GM19438 (cell line): Measurements from ENCODE around the gene RAD51B.
"Not testable (repeated sequence)": the region's sequence is repeated elsewhere in the genome, so short reads cannot be mapped to it uniquely, and the experiment has no call there.

Experiments used
- ATAC-seq: cut with Tn5 transposase; IDR thresholded peaks from one replicate; pipeline ENCODE4 v1.9.1; 2021; ENCODE audit warnings: low read depth; ENCODE audit not compliant: unreplicated experiment

Gene RAD51B

GRCh38 chr14:68015356-68016254, 196.0 kb downstream of the RAD51B start:
- ATAC-seq, result no peak

GRCh38 chr14:68016255-68016914, 196.8 kb downstream of the RAD51B start:
- ATAC-seq, result no peak

GRCh38 chr14:68018598-68018997, 199.0 kb downstream of the RAD51B start:
- ATAC-seq, result no peak

- ATAC-seq, result no peak
Observed at GRCh38 chr14:68020493-68020892, 200.9 kb downstream of the RAD51B start.

DNA sequence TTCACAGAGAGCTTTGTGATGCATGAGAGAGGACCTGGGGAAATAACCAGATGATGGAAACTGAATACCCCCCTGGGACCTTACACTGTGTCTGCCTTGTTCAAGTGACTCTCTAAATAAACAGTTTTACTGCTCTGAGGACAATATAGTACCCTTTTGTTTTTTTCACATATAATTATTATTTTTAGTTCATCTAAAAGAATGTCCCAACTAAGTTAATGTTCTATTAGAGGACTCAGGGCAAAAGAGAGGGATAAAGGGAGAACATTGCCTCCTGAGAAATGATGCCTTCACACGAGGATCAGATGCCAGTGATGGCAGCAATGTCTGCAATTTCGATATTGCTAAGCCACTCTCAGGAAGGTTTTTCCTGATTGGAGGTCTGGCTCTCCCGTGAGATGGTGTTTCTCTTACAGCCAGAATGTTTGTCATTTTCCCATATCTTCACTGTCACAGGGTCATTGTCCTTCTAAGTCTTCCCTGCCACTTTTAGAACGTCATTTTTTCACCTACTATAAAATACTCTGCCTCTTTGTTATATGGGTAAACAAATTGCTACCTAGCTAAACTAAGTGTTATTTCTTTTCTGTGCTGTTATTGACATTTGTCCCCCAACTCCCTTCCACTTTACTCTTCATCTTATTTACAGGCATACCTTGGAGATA, 201.6 kb downstream of the RAD51B start:
- no peak for ATAC-seq

DNA sequence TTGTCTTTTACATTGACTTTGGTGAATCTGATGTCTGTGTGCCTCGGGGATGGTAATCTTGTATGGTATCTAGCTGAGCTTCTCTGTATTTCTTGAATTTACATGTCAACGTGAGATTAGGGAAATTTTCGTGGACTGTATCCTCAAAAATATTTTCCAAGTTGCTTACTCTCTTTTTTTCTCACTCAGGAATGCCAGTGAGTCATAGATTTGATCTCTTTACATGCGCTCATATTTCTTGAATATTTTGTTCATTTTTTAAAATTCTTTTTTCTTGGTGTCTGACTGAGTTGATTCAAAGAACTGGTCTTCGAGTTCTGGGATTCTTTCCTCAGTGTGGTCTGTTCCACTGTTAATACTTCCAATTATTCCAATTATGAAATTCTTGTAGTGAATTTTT, 207.7 kb downstream of the RAD51B start:
- ATAC-seq, result no peak

- no peak for ATAC-seq
Observed at GRCh38 chr14:68028075-68028474, 208.5 kb downstream of the RAD51B start.

GRCh38 chr14:68031011-68031410, 211.4 kb downstream of the RAD51B start:
- not testable (repeated sequence) for ATAC-seq

- no peak for ATAC-seq
Observed at GRCh38 chr14:68032154-68032553, 212.6 kb downstream of the RAD51B start.

DNA sequence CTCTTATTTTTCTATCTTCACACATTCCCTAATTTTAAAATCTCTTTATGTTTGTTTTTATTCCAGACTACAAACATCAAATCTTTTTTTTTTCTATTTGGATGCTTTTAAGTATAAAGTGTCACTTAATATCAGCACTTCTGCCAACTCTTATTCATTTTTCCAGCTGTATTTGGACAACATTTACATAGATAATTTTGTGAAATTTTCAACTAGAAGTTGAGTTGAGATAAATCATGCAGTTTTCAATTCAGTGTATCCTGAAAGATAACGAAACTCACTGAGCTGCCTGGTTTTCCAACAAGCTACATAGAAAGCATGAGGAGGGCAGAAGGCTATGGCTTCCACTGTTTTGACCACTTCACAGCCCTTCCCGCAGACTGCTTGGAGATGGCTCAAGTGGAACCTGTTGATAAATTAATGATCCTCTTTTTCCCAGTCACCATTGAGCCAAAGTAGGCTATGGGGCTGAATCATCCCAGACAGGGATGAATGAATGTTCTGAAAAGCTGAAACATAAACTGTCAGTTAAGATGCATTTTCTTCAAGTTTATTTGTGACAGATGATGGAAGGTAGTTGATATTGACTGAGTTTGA, 213.9 kb downstream of the RAD51B start:
- ATAC-seq, result no peak

DNA sequence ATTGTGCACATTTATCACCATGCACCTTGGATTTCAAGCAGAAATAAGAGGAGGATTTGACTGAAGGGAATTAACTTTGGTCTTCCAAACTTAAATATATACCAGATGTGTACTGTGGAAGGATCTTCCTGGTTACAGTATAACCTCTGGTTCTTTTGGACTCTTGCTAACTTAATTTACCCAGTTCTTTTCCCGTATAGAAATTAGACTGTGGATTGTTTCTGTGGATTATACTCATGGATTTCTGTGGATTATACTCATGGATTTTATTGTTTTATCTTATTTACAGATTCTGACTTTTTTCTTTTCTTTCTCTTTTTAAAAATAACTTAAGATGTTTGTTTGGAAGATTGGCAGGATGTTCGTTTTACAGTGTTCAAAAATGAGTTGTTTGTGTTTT, 215.3 kb downstream of the RAD51B start:
- no peak for ATAC-seq

DNA sequence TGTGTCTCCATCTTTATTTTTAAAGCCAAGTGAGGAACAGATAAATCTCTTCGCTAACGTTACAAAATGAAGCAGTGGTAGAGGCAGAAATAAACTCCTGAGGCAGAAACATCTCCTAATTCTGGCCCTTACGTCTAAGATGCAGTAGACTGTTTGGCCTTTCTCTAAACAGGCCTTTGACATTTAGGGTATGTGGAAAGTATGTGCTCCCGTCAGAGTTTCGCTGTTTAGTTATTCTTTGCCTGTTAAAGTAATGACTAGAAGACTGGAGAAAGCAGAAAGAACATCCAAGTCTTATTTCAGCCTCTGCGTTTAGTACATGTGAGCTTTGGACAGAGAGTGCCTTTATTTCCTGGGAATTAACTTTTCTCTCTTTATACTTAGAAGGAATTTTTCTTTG, 216.6 kb downstream of the RAD51B start:
- no peak for ATAC-seq

GRCh38 chr14:68039593-68039992, 220.0 kb downstream of the RAD51B start:
- ATAC-seq, result no peak

GRCh38 chr14:68040633-68041369, 221.2 kb downstream of the RAD51B start:
- ATAC-seq, result no peak

- no peak for ATAC-seq
Observed at GRCh38 chr14:68041876-68042354, 222.3 kb downstream of the RAD51B start.

- ATAC-seq, result no peak
Observed at GRCh38 chr14:68042586-68043210, 223.1 kb downstream of the RAD51B start.

GRCh38 chr14:68043752-68044151, 224.2 kb downstream of the RAD51B start:
- no peak for ATAC-seq

DNA sequence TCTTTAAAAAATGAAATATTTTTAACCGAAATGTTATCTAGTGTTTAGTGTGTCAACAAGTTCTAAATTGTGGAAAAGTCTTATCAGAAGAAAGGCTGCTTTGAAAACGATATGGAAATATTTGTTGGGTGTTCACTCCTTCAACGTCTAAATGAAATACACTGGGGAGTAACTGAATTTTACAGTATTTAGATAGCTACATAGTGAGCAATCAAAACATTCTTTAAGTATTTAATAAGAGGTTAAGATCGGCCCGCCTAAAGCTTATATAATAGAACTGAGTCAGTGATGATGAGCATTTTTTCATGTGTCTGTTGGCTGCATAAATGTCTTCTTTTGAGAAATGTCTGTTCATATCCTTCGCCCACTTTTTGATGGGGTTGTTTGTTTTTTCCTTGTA, 228.3 kb downstream of the RAD51B start:
- ATAC-seq, result no peak

DNA sequence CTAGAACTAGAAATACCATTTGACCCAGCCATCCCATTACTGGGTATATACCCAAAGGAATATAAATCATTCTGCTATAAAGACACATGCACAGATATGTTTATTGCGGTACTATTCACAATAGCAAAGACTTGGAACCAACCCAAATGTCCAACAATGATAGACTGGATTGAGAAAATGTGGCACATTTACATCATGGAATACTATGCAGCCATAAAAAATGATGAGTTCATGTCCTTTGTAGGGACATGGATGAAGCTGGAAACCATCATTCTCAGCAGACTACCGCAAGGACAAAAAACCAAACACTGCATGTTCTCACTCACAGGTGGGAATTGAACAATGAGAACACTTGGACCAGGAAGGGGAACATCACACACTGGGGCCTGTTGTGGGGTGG, 229.2 kb downstream of the RAD51B start:
- not testable (repeated sequence) for ATAC-seq

DNA sequence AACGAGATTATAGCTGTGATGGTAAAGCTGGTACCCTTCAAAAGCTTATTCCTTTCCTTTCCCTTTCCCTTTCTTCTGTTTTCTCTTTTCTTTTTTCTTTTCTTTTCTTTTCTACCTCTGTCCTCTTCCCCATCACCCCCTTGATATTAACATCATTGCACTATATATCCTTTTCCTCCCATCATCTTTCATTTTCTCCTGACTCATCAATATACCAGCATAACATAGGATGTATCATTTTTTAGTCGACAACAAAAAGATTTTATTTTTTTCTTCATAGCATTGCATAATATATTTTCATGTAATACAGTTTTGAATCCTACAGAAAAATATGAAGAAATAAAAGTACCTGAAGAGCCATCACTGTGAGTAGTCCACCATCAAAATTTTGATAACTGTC, 230.6 kb downstream of the RAD51B start:
- no peak for ATAC-seq
